RWPE2 (cell line): ENCODE measurements around the gene EIF4EBP3.

Experiments used
- ATAC-seq: fragments of 200-7000 bp; cut with Tn5 transposase; 3 replicates; pipeline ENCODE4 v1.9.1; 2021; ENCODE audit warnings: low read depth
- DNase-seq: peaks from one replicate; pipeline ENCODE4 v3.0.0-alpha.2; 2020; ENCODE audit warnings: low spot score
- H3K27ac ChIP-seq: fragments of 450-650 bp; 2 replicates; pipeline ENCODE4 v1.5.1; 2017; ENCODE audit warnings: mild to moderate bottlenecking; ENCODE audit not compliant: poor library complexity, severe bottlenecking
- H3K27me3 ChIP-seq: fragments of 250-450 bp; sonication (Bioruptor Pico); 2 replicates; pipeline ENCODE4 v1.5.1; 2021; ENCODE audit warnings: mild to moderate bottlenecking, moderate library complexity; ENCODE audit not compliant: insufficient read depth, poor library complexity, severe bottlenecking
- H3K36me3 ChIP-seq: fragments of 250-450 bp; sonication (Bioruptor Pico); 2 replicates; pipeline ENCODE4 v1.5.1; 2020; ENCODE audit warnings: low read depth, mild to moderate bottlenecking, moderate library complexity
- H3K4me1 ChIP-seq: fragments of 250-450 bp; sonication (Bioruptor Pico); 2 replicates; pipeline ENCODE4 v1.5.1; 2021; ENCODE audit warnings: mild to moderate bottlenecking, moderate library complexity; ENCODE audit not compliant: insufficient read depth, poor library complexity, severe bottlenecking
- H3K4me3 ChIP-seq: fragments of 250-450 bp; sonication (Bioruptor Pico); 2 replicates; pipeline ENCODE4 v1.5.1; 2021; ENCODE audit warnings: mild to moderate bottlenecking, moderate library complexity; ENCODE audit not compliant: severe bottlenecking
- H3K9me3 ChIP-seq: fragments of 250-450 bp; sonication (Bioruptor Pico); 2 replicates; pipeline ENCODE4 v1.5.1; 2021; ENCODE audit warnings: mild to moderate bottlenecking, moderate library complexity; ENCODE audit not compliant: severe bottlenecking
- TF ChIP-seq, protein P1 (sequence below): fragments of 450-650 bp; IDR thresholded peaks from one replicate; pipeline ENCODE4 v1.5.1; 2017; ENCODE audit warnings: mild to moderate bottlenecking, moderate library complexity; ENCODE audit not compliant: poor library complexity, severe bottlenecking

Gene EIF4EBP3

DNA sequence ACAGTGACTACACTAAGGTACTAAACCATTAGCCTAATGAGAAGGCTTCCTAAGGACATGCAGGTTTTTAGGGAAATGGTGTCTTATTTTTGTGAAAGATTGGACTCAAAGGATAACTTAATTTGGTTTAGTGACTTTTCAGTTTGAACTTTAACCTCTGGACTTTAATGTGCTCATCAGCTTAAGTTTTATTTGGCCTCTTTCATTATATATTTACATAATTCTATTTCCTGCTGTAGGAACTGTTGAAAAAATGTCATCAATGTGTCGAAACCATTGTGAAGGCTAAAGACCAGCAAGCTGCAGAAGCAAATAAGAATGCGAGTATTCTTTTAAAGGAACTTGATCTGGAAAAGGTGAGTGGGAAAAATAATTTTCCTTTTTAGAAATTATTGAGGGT, 34.3 kb upstream of the EIF4EBP3 start:
- Histone ChIP-seq H3K9me3 (no peaks in the 10 kb centered on the region), H3K36me3 (peaks cover 78% of the 10 kb centered on the region), H3K4me1 (no peaks in the 10 kb centered on the region), H3K4me3 (no peak overlapping the region), H3K27ac (no peak overlapping the region), H3K27me3 (no peaks in the 10 kb centered on the region)
- no peak for ATAC-seq
- TF ChIP-seq, protein P1, sequence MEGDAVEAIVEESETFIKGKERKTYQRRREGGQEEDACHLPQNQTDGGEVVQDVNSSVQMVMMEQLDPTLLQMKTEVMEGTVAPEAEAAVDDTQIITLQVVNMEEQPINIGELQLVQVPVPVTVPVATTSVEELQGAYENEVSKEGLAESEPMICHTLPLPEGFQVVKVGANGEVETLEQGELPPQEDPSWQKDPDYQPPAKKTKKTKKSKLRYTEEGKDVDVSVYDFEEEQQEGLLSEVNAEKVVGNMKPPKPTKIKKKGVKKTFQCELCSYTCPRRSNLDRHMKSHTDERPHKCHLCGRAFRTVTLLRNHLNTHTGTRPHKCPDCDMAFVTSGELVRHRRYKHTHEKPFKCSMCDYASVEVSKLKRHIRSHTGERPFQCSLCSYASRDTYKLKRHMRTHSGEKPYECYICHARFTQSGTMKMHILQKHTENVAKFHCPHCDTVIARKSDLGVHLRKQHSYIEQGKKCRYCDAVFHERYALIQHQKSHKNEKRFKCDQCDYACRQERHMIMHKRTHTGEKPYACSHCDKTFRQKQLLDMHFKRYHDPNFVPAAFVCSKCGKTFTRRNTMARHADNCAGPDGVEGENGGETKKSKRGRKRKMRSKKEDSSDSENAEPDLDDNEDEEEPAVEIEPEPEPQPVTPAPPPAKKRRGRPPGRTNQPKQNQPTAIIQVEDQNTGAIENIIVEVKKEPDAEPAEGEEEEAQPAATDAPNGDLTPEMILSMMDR = no peak
- DNase-seq = no peak

DNA sequence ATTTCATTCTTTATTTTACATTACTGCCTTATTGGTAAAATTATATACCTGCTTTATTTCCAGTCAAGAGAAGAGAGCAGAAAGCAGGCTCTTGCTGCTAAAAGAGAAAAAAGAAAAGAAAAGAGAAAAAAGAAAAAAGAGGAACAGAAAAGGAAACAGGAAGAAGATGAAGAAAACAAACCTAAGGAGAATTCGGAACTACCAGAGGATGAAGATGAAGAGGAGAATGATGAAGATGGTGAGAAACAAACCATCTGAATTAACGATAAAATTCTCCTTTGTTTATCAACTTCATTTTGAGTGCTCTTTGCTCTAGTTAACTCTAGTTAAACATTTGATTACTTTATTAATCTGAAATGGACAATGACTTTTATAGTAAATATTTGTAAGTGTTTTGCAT, 23.5 kb upstream of the EIF4EBP3 start:
- DNase-seq (no peak), ATAC-seq (no peak)
- TF ChIP-seq, protein P1 = no peak
- Histone ChIP-seq H3K36me3 (peaks cover 68% of the 10 kb centered on the region), H3K4me3 (no peak overlapping the region), H3K27me3 (no peaks in the 10 kb centered on the region), H3K27ac (no peak overlapping the region), H3K9me3 (no peaks in the 10 kb centered on the region), H3K4me1 (no peaks in the 10 kb centered on the region)

DNA sequence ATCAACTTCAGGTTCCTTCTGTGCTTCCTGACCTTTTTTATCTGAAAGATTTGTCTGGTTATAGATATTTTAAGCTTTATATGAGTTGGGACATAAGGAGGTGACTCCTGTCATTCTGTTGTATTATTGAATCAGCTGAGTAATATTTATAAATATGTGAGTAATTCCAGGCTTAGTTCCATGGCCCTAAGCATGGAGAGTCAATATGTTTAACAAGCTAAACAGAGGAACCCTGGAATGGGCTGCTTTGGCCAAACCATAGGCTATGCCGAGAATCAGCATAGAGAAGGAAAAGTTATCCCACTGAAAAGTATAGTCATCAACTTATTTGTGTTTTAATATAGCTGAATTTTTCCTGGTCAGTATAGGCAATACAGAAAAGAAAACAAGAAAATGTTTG, 7.2 kb upstream of the EIF4EBP3 start:
- Histone ChIP-seq H3K27ac (no peak overlapping the region), H3K9me3 (no peaks in the 10 kb centered on the region), H3K4me3 (no peak overlapping the region), H3K27me3 (no peaks in the 10 kb centered on the region), H3K4me1 (no peaks in the 10 kb centered on the region), H3K36me3 (peaks cover 86% of the 10 kb centered on the region)
- TF ChIP-seq, protein P1 = no peak
- no peak for ATAC-seq
- no peak for DNase-seq

DNA sequence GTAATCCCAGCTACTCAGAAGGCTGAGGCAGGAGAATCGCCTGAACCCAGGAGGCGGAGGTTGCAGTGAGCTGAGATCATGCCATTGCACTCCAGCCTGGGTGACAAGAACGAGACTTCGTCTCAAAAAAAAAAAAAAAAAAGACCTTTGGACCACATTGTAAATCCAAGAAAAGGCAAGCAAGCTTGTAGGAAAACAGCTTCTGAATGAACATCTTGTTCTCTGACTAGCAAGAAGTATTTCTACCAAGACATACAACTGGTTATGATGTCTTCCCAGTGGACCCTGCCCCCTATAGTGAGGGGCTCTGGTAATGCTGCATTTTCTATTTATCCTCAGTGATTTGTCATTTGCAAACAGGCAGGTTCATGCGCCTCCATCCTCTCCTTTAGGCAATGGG, 4.5 kb upstream of the EIF4EBP3 start:
- no peaks in the 10 kb centered on the region for H3K9me3 ChIP-seq
- H3K4me1 ChIP-seq = peaks cover 9% of the 10 kb centered on the region
- H3K27me3 ChIP-seq = no peaks in the 10 kb centered on the region
- no peak for ATAC-seq
- TF ChIP-seq, protein P1 = no peak
- H3K4me3 ChIP-seq = no peak overlapping the region
- peaks cover 61% of the 10 kb centered on the region for H3K36me3 ChIP-seq
- no peak overlapping the region for H3K27ac ChIP-seq
- DNase-seq = no peak

DNA sequence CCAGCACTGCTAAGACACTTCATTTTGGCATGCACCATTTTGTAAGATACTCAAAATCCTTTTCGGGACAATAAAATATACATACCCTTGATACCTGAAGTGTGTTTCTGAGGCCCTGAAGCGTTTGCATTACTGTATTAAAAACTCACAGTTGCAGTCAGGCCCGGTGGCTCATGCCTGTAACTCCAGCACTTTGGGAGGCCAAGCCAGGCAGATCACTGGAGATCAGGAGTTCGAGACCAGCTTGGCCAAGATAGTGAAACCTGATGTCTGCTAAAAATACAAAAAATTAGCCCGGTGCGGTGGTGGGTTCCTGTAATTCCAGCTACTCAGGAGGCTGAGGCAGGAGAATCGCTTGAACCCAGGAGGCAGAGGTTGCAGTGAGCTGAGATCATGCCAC, 2.5 kb upstream of the EIF4EBP3 start:
- DNase-seq (no peak), ATAC-seq (no peak)
- H3K4me3 ChIP-seq = no peak overlapping the region
- H3K27me3 ChIP-seq = no peaks in the 10 kb centered on the region
- no peaks in the 10 kb centered on the region for H3K9me3 ChIP-seq
- H3K4me1 ChIP-seq = peaks cover 9% of the 10 kb centered on the region
- H3K36me3 ChIP-seq = peaks cover 52% of the 10 kb centered on the region
- TF ChIP-seq, protein P1 = no peak
- no peak overlapping the region for H3K27ac ChIP-seq
